Measurements from ENCODE around the gene GSTM5. TPM values are rescaled to one million over a fixed set of nuclear protein-coding genes. Genes with fewer than 3 reads are reported as not detected.
"Not testable (repeated sequence)": the region's sequence is repeated elsewhere in the genome, so short reads cannot be mapped to it uniquely, and the experiment has no call there.

Gene GSTM5
- total RNA-seq, 1 experiment from 2014 or later = not detected

- H3K27ac ChIP-seq (ENCODE audit: insufficient read length, low read depth, low read length) = no peak overlapping the region
- WGBS (ENCODE audit: extremely low coverage, insufficient read length, low lambda C conversion rate) = no CpG with 5 or more reads among the region's 13 CpGs
- H3K36me3 Mint-ChIP-seq (ENCODE audit: insufficient read depth in 1 of 3, low read depth in 3 of 3) = no peaks in the 10 kb centered on the region
- no peak overlapping the region for H3K27ac Mint-ChIP-seq
- H3K27me3 ChIP-seq (ENCODE audit: insufficient read depth, low read length) = no peaks in the 10 kb centered on the region
- H3T11ph ChIP-seq (ENCODE audit: low read length) = no peak overlapping the region
- H4K20me1 ChIP-seq (ENCODE audit: control insufficient read depth, insufficient read depth, insufficient read length) = no peaks in the 10 kb centered on the region
- peaks cover 4% of the 10 kb centered on the region for H3K27me3 Mint-ChIP-seq (ENCODE audit: low read depth)
- no peaks in the 10 kb centered on the region for H3K79me2 ChIP-seq (ENCODE audit: insufficient read depth, low read length)
- no peak for TF ChIP-seq CTCF (conservative IDR thresholded peaks at IDR 0.05)
- no peak overlapping the region for H3K4ac ChIP-seq (ENCODE audit: low read depth, low read length)
- H2BK120ac ChIP-seq (ENCODE audit: low read depth, low read length, poor library complexity, severe bottlenecking) = no peak overlapping the region
- H3K14ac ChIP-seq (ENCODE audit: insufficient read depth, low read length) = no peak overlapping the region
- no peak overlapping the region for H3K18ac ChIP-seq (ENCODE audit: insufficient read length, low read depth, low read length)
- no peak overlapping the region for H2BK12ac ChIP-seq (ENCODE audit: insufficient read length, low read depth, low read length)
- H3K4me1 ChIP-seq (ENCODE audit: insufficient read depth, low read length) = no peaks in the 10 kb centered on the region
- H4K8ac ChIP-seq (replicated peaks; ENCODE audit: insufficient read length, low read depth, low read length) = no peak overlapping the region
- H3K9ac ChIP-seq (ENCODE audit: extremely low read depth, insufficient read length, low read length) = no peak overlapping the region
- no peak overlapping the region for H4K5ac ChIP-seq (ENCODE audit: insufficient read length, low read depth, low read length)
- H3K9me3 Mint-ChIP-seq = no peaks in the 10 kb centered on the region
- no peak overlapping the region for H3K4me2 ChIP-seq (ENCODE audit: insufficient read depth, insufficient read length, low read length)
- H3K23me2 ChIP-seq (ENCODE audit: insufficient read length, low read depth, low read length, poor library complexity, severe bottlenecking) = no peaks in the 10 kb centered on the region
- H2AK5ac ChIP-seq (ENCODE audit: insufficient read length, low read length) = no peak overlapping the region
- no peak overlapping the region for H2BK5ac ChIP-seq (ENCODE audit: insufficient read length, low read length)
- H4K91ac ChIP-seq (ENCODE audit: insufficient read length, low read depth, low read length) = no peak overlapping the region
- H2BK20ac ChIP-seq (ENCODE audit: low read depth, low read length, poor library complexity, severe bottlenecking) = no peak overlapping the region
- H3K4me1 Mint-ChIP-seq = peaks cover 4 to 5% of the 10 kb centered on the region in 2 experiments; a peak in 2 of 4 replicates
- no peak overlapping the region for H3K4me3 Mint-ChIP-seq
- no peak overlapping the region for H3K23ac ChIP-seq (ENCODE audit: insufficient read length, low read depth, low read length)
- no peak overlapping the region for H2AFZ ChIP-seq (ENCODE audit: low read length)
- H2BK15ac ChIP-seq (ENCODE audit: low read depth, low read length) = no peak overlapping the region
- H3K9me3 ChIP-seq (ENCODE audit: control insufficient read depth, low read depth, low read length) = no peaks in the 10 kb centered on the region
- no peak overlapping the region for H3K56ac ChIP-seq (ENCODE audit: insufficient read length, low read depth, low read length)
- no peak for DNase-seq
- H3K79me1 ChIP-seq (ENCODE audit: insufficient read depth, low read depth, low read length, poor library complexity, severe bottlenecking) = no peaks in the 10 kb centered on the region
Measured at GRCh38 chr1:109765896-109766615, 54.0 kb downstream of the GSTM5 start.

- not testable (repeated sequence) for H3K14ac ChIP-seq (ENCODE audit: insufficient read depth, low read length); H2BK120ac ChIP-seq (ENCODE audit: low read depth, low read length, poor library complexity, severe bottlenecking); H3K23me2 ChIP-seq (ENCODE audit: insufficient read length, low read depth, low read length, poor library complexity, severe bottlenecking); H3K9ac ChIP-seq (ENCODE audit: extremely low read depth, insufficient read length, low read length); H2BK12ac ChIP-seq (ENCODE audit: insufficient read length, low read depth, low read length); H3K4ac ChIP-seq (ENCODE audit: low read depth, low read length); H3K27me3 Mint-ChIP-seq (ENCODE audit: low read depth); H3K79me2 ChIP-seq (ENCODE audit: insufficient read depth, low read length); H3K79me1 ChIP-seq (ENCODE audit: insufficient read depth, low read depth, low read length, poor library complexity, severe bottlenecking); H3K9me3 Mint-ChIP-seq; H3K27ac Mint-ChIP-seq; H2BK20ac ChIP-seq (ENCODE audit: low read depth, low read length, poor library complexity, severe bottlenecking); H3K23ac ChIP-seq (ENCODE audit: insufficient read length, low read depth, low read length); H2BK5ac ChIP-seq (ENCODE audit: insufficient read length, low read length); H4K20me1 ChIP-seq (ENCODE audit: control insufficient read depth, insufficient read depth, insufficient read length); H4K5ac ChIP-seq (ENCODE audit: insufficient read length, low read depth, low read length); H3K27ac ChIP-seq (ENCODE audit: insufficient read length, low read depth, low read length); H3K27me3 ChIP-seq (ENCODE audit: insufficient read depth, low read length); H3K36me3 Mint-ChIP-seq (ENCODE audit: insufficient read depth in 1 of 3, low read depth in 3 of 3); H3K4me1 Mint-ChIP-seq; H3K4me3 Mint-ChIP-seq; H3K9me3 ChIP-seq (ENCODE audit: control insufficient read depth, low read depth, low read length); H2BK15ac ChIP-seq (ENCODE audit: low read depth, low read length); H2AK5ac ChIP-seq (ENCODE audit: insufficient read length, low read length); H2AFZ ChIP-seq (ENCODE audit: low read length); H3T11ph ChIP-seq (ENCODE audit: low read length); H3K4me2 ChIP-seq (ENCODE audit: insufficient read depth, insufficient read length, low read length); DNase-seq; H4K91ac ChIP-seq (ENCODE audit: insufficient read length, low read depth, low read length); H3K4me1 ChIP-seq (ENCODE audit: insufficient read depth, low read length); H4K8ac ChIP-seq (replicated peaks; ENCODE audit: insufficient read length, low read depth, low read length); H3K56ac ChIP-seq (ENCODE audit: insufficient read length, low read depth, low read length); H3K18ac ChIP-seq (ENCODE audit: insufficient read length, low read depth, low read length)
- no CpG with 5 or more reads among the region's 17 CpGs for WGBS (ENCODE audit: extremely low coverage, insufficient read length, low lambda C conversion rate)
Measured at GRCh38 chr1:109766991-109767636, 55.1 kb downstream of the GSTM5 start.

All from H9 (cell line).